Measurements from ENCODE around the gene PANK3. TPM values are rescaled to one million over a fixed set of nuclear protein-coding genes. Genes with fewer than 3 reads are reported as not detected.
A peak's percentile ranks its signal among the peaks of the same experiment; 100 is the strongest.
"Not testable (repeated sequence)": the region's sequence is repeated elsewhere in the genome, so short reads cannot be mapped to it uniquely, and the experiment has no call there.

Gene PANK3
- polyA plus RNA-seq, 4 donors = 47.2 to 62.7 (median 60.9) TPM

DNA sequence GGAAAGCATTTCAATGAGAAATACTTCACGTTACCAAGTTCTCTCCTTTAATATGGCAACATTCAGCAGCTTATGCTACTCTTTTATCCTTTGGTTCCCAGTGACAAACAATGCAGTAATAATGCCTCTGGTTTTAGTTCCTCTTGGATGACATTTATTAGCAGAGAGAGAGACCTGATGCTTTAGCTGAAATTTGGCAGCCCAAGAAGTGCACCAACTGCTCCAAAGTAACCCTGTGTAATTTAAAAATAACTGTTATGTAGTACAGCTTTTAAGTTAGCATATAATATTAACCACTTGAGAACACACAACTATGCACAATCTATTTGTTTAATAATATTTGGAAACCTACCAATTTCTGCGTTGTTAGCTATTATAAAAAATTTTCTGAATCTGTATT is 21.8 kb downstream of the PANK3 start:
- no peak for DNase-seq (ENCODE audit: low read depth in 4 of 4, low spot score in 3 of 4)

DNA sequence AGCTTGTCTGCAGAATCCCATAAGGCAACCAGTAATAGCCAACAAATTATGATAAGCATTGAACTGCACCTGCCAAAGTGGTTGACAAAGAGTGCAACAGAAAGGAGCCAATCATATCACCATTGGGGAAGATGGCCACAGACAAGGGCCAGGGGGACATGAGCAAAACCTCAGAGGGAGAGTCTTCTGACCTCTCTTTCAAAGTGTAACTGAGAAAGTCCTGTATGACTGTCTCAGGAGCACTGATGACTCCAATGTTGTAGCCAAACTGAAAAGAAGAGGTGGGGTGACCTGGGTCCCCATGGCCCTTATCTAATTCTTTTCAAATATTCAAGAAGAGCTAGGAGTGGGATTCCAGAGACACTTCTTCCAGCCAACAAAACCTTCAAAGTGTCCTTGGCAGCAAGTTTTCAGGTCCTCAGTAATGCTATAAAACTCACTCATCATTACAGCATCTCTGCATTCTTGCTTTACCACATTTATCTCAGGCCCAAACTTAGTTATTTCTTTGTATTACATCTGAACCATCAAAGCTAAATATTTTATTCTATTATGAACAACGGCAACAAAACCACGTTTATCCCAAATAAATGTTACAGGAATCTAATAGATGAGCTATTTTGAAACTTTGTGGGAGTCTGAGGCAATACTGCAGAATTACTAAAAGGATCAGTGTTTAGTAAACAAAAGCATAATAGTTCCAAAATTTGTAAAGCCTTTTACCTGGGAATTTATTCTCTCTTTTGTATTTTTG is 25.6 kb downstream of the PANK3 start:
- no peak for DNase-seq (ENCODE audit: low read depth in 4 of 4, low spot score in 3 of 4)

- DNase-seq (ENCODE audit: low read depth in 4 of 4, low spot score in 3 of 4) = no peak
Measured at GRCh38 chr5:168552146-168552545, 27.0 kb downstream of the PANK3 start.

DNA sequence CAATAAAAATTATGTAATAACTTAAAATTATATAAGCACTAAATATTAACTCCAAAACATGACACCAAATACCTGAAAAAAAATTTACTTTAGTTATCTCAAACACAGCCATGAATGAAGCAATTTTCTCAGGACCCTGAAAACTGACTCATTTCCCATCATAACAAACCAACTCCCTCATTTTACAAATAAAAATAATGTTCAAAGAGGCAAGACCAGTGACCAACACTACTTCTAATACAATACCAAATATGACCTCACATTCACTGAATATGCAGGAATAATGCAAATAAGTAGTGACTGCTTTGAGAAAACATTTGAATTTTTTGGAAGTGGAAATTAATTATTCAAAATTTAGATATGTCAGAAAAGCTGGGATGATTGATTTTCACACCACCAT is 28.5 kb downstream of the PANK3 start:
- no peak for DNase-seq (ENCODE audit: low read depth in 4 of 4, low spot score in 3 of 4)

- DNase-seq (ENCODE audit: low read depth in 4 of 4, low spot score in 3 of 4) = no peak
Measured at GRCh38 chr5:168549554-168549953, 29.6 kb downstream of the PANK3 start.

- no peak for DNase-seq (ENCODE audit: low read depth in 4 of 4, low spot score in 3 of 4)
Measured at GRCh38 chr5:168537176-168537575, 42.0 kb downstream of the PANK3 start.

DNA sequence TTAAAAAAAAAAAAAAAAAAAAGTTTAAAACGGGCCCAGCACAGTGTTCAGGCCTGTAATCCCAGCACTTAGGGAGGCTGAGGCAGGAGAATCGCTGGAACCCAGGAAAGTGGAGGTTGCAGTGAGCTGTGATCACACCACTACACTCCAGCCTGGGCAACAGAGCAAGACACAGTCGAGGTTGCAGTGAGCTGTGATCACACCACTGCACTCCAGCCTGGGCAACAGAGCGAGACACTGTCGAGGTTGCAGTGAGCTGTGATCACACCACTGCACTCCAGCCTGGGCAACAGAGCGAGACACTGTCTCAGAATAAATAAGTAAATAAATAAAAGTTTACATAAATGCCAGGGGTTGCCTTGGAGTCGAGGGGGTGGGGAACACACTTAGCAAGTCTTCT is 44.8 kb downstream of the PANK3 start:
- not testable (repeated sequence) for DNase-seq (ENCODE audit: low read depth in 4 of 4, low spot score in 3 of 4)

DNA sequence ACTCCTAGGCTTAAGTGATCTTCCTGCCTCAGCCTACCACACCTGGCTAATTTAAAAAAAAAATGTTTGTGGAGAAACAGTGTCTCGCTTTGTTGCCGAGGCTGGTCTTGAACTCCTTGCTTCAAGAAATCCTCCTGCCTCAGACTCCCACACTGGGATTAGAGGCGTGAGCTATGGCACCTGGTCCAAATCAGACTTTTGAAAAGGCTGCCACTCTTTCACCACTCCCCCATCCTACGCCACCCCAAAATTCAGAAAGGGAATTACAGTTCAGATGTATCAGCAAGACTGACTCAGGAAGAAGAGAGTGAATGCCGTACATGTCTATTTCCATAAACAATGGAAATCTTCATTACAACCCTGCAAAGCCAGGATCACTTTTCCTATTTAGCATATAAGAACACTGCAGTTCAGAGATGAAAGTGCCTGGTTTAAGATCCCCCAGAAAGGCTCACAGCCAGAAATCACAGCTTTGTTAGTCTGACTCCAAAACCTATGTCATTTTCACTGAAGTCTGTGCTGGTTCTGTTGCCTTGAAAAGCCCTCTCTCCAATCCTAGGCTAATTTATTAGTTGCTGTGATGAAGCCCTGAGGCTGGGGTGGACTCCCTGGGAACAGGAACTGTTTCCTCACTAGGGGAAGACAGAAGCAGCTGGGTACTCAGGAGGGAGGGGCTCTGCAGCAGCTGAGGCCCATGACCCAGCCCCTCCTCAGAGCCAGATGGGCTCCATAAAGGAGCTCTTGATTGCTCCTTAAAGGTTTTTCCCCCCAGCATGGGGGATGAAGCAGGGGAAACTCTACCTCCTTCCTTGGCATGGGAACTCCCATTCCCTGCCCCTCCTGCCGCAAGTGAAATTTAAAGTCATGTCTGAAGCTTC is 46.9 kb downstream of the PANK3 start:
- DNase-seq (ENCODE audit: low read depth in 4 of 4, low spot score in 3 of 4) = no peak

DNA sequence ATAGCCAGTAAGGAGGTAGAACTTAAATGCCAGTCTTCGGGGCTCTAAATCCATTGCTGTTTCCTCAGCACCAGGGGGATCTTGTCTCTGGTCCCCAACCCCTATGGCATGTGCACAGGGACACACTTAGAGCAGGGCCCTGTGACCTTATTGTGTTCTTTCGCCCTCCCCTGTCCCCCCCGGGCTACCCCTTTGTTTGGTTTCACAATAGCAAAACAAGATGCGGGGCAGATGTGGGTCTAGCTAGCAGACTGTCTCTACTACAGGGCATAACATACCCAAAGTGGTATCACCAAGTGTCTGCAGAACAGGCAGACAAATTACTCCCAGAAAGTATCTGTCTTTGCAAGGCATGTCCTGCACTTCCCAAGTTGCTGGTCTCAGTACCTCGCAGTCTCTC is 48.0 kb downstream of the PANK3 start:
- no peak for DNase-seq (ENCODE audit: low read depth in 4 of 4, low spot score in 3 of 4)

DNA sequence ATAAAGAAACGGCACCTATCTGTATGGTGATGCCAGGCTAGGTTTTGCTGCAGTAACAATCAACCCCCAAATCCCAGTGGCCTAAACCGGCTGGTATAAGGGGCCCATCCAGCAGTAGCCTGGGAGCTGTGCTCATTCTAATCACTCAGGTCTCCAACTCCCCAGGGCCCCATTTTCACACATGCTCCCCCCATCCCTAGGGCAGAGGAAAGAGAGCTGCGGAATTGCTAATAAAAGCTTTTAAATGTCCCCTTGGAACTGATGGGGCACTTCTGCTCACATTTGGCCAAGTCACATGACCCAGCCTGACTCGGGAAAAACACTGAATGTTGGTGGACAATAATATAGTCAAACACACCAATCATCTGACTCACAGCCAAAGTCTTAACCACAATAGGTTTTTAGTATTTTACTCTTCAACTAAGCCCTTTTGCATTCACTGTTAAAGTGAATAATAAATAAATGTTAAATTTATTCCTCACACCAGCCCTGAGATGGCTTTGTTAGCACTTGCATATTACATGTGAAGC is 48.5 kb downstream of the PANK3 start:
- no peak for DNase-seq (ENCODE audit: low read depth in 4 of 4, low spot score in 3 of 4)

- DNase-seq (ENCODE audit: low read depth in 4 of 4, low spot score in 3 of 4) = no peak
Measured at GRCh38 chr5:168529374-168530234, 49.6 kb downstream of the PANK3 start.

DNA sequence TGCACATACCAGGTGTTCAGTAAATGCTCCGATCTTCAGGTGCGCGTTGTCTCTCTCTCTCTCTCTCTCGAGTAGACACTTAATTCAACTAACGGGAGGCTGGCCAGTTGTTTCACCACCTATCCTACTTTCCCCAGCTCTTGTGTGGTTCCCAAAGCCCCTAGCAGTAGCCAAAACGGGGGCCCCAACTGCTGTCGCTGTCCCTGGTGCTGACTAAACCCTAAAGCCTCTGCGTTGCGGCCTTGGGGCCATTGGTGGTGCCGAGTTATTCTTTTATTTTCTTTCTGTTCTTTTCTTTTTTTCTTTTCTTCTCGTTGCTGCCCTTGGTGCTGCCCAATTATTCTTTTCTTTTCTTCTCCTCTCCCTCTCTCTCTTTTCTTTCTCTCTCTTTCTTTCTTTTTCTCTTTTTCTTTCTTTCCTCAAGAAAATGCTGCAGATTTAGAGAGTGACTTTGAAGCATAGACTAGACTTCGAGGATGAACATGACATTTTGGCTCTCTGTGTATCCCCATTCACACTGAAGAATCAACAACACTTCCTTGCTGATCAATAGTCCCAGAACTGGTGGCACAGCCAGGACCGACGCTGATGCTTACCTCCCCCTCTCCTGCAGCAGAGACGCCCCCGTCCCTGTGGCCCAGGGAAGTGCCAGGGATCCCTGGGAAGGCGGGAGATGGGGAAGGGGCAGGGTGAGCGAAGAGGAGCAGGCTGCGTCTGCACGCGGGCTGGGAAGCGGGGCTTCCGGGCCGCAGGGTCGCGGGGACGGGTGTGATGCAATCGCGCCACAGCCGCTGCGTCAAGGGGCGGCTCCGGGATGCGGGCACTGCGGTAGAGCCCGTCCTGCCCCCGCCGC is 50.4 kb downstream of the PANK3 start, which contains the start of gene FBLL1:
TSS of gene FBLL1 (plus strand) at position 785 of the 853 bp plus-strand sequence. CDS start 200 bp downstream, outside the sequence.
- peak in 3 of 4 donors; percentile 35 to 52 (median 50) for DNase-seq (ENCODE audit: low read depth in 4 of 4, low spot score in 3 of 4)

GRCh38 chr5:168527756-168528295 is 51.3 kb downstream of the PANK3 start:
- no peak for DNase-seq (ENCODE audit: low read depth in 4 of 4, low spot score in 3 of 4)

- no peak for DNase-seq (ENCODE audit: low read depth in 4 of 4, low spot score in 3 of 4)
Measured at GRCh38 chr5:168525856-168526255, 53.3 kb downstream of the PANK3 start.

GRCh38 chr5:168513861-168514428 is 65.2 kb downstream of the PANK3 start:
- DNase-seq (ENCODE audit: low read depth in 4 of 4, low spot score in 3 of 4) = no peak

DNA sequence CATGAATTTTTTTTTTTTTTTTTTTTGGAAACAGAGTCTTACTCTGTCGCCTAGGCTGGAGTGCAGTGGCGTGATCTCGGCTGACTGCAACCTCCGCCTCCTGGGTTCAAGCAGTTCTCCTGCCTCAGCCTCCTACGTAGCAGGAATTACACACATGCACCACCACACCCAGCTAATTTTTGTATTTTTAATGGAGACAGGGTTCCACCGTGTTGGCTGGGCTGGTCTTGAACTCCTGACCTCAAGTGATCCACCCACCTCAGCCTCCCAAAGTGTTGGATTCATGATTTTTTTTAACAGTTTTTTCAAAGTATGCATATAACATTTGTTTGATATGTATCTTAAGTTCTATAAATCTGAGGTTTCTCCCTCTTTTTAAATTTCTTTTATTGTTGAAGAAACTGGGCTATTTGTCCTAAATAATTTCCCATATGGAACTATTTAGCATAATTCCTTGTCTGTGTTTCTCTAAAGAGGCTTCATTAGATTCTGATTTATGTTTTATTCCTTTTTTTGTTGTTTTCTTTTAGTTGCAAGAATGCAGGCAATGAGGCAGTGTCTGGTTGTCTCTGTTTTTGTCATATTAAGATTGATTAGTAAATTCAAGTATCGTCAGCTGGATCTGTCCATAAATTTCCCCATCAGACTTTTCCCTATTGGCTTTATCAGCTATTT is 76.5 kb downstream of the PANK3 start:
- no peak for DNase-seq (ENCODE audit: low read depth in 4 of 4, low spot score in 3 of 4)
